Heart left ventricle (tissue), 16 donors: Measurements from ENCODE around the gene RTF1. TPM values are rescaled to one million over a fixed set of nuclear protein-coding genes. Genes with fewer than 3 reads are reported as not detected.

ENCODE experiments used
- ATAC-seq, 4 donors: fragments of 200-7000 bp; cut with Tn5 transposase; one replicate each; pipeline ENCODE4 v1.9.1; 2020 to 2022; ENCODE audit warnings: moderate library complexity in 4 of 4, mild to moderate bottlenecking in 3 of 4, moderate number of reproducible peaks in 1 of 4
- DNase-seq, 5 donors: peaks; one replicate each; pipeline ENCODE4 v3.0.0-alpha.2; 2020
- H3K27ac ChIP-seq, 12 donors: fragments of 200-600 bp; sonication (generic) in 4 of 12; one replicate each; pipeline versions ENCODE4 v1.5.0 to v1.8.0; 2016 to 2022; ENCODE audit warnings: mild to moderate bottlenecking in 2 of 12
- H3K27me3 ChIP-seq, 9 donors: fragments of 200-600 bp; sonication (generic) in 2 of 9; one replicate each; pipeline versions ENCODE4 v1.5.1 to v1.8.0; 2016 to 2022; ENCODE audit warnings: mild to moderate bottlenecking in 3 of 9
- H3K36me3 ChIP-seq, 9 donors: fragments of 200-600 bp; sonication (generic) in 2 of 9; one replicate each; pipeline versions ENCODE4 v1.5.0 to v1.8.0; 2018 to 2022; ENCODE audit warnings: mild to moderate bottlenecking in 2 of 9
- H3K4me1 ChIP-seq, 12 donors: fragments of 200-600 bp; sonication (generic) in 4 of 12; one replicate each; pipeline versions ENCODE4 v1.5.0 to v1.8.0; 2016 to 2022; ENCODE audit warnings: mild to moderate bottlenecking in 3 of 12
- H3K4me3 ChIP-seq, 12 donors: fragments of 200-600 bp; sonication (generic) in 4 of 12; one replicate each; pipeline versions ENCODE4 v1.5.0 to v1.8.0; 2017 to 2022; ENCODE audit warnings: mild to moderate bottlenecking in 9 of 12, moderate library complexity in 4 of 12
- H3K9me3 ChIP-seq, 12 donors: fragments of 200-600 bp; sonication (generic) in 4 of 12; one replicate each; pipeline versions ENCODE4 v1.5.0 to v1.8.0; 2016 to 2022; ENCODE audit warnings: mild to moderate bottlenecking in 1 of 12
- POLR2A ChIP-seq, 2 donors: fragments of 450-650 bp; IDR thresholded peaks; one replicate each; pipeline ENCODE4 v1.6.1; 2017; ENCODE audit warnings: antibody characterized with exemption in 2 of 2, mild to moderate bottlenecking in 2 of 2, moderate library complexity in 2 of 2
- WGBS, 4 donors: extraction: QIAGEN DNeasy Blood & Tissue Kit in 2 of 4; methylation state at CpG; one replicate each; pipeline versions ENCODE4 v1.1.5 to v1.1.7; 2013 to 2018; 5-methylcytosine and 5-hydroxymethylcytosine counted together
- intact Hi-C, 10 donors: fragments of 100-400 bp; cut with DNase I; formaldehyde crosslinking; loops; one replicate each; pipeline versions ENCODE4 v1.11.1 to v1.14.2; 2022
- polyA plus RNA-seq, 2 donors: library from polyadenylated mRNA; stranded (reverse); fragments of 200-250 nt; gene quantifications; one replicate each; pipeline ENCODE4 v1.2.3, GENCODE V29; 2013
- total RNA-seq, 9 donors: library from RNA; depleted of rRNA in 2 of 9; stranded (reverse); fragments of >200 nt in 2 of 9; fragmentation: NEBNext Ultra II Directional in 3 of 9; extraction: Animal tissue kit (Norgen Biotek cat#: 25700) in 3 of 9; gene quantifications; one replicate each; pipeline versions ENCODE4 v1.1.0 to v1.2.4, GENCODE V29; 2016 to 2023
- TF ChIP-seq, protein P1 (sequence below), 12 donors: fragments of 200-600 bp; sonication (generic) in 4 of 12; IDR thresholded peaks; one replicate each; pipeline versions ENCODE4 v1.5.0 to v1.8.0; 2018 to 2022; ENCODE audit warnings: antibody characterized with exemption in 12 of 12, mild to moderate bottlenecking in 5 of 12
- donor health status: ischemic (EF 13 %, LVEDD 7.1; RV severe dilation, severe dysfunction).
- donor health status: healthy with polysubstance abuse.
- donor health status: DM: no; HTN: yes; CAD: no.
- donor health status: DM: no; HTN: no; CAD: no.
- donor health status: ischemic (EF 25% LVEDD 6.9; RV normal size, moderate dysfunction).
- donor health status: ischemic (EF 25% LVEDD 5.7; RV mildly dilated, moderate dysfunction).
- donor health status: healthy.
- donor health status: DM: yes; HTN: yes; CAD: no.
- donor health status: ischemic (EF 35%, LVEDD 5.7; RV mildly dilated, moderate dysfunction).
- donor health status: nonischemic (EF 11% LVEDD 7.7; RV severe dilation, severe dysfunction).
- donor health status: DM: yes; HTN: yes; CAD: no.
- donor health status: PGD.
- donor health status: ischemic (EF 29% LVEDD 5.4; RV normal size, mild dysfunction).
- donor health status: nonischemic (EF 23%, LVEDD 6.1; RV moderate dilation, normal function).

The RTF1 gene
- total and polyA plus RNA-seq, 11 donors = 16.5 to 33.3 (median 26.6) TPM

DNA sequence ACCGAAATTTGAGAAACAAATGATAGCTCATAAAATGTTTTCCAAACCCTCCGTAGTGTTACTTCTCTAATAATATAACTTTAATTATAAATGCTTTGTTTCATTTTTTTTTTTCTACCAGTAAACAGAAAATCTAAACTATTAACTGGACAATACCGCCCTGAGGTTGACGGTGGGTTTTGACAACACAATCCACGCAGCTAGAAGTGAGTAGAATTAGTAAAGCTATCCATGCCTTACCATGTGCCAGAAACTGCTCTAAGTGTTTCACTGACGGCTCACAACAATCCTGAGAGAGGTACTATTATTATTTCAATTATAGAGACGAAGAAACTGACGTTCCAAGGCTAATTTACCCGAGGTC is 15.0 kb upstream of the RTF1 start:
- WGBS, 4 donors = 6 to 14% (median 9%) methylated on average over 9 of the region's 9 CpGs
- Histone ChIP-seq H3K4me3 (peak overlapping the region; percentile 64 to 99 (median 82)), H3K9me3 (no peaks in the 10 kb centered on the region), H3K27me3 (no peaks in the 10 kb centered on the region), H3K36me3 (peaks cover 0 to 3% (median 0%) of the 10 kb centered on the region in 9 donors), H3K27ac (peak overlapping the region; percentile 1 to 93 (median 84)), H3K4me1 (peaks cover 0 to 17% (median 7%) of the 10 kb centered on the region in 12 donors)
- intact Hi-C loops = loop anchor here in 1 of 10 donors (2.0 kb wide), 1 partner anchor 15 kb away; the partner anchor contains the start of gene RTF1
- TF ChIP-seq POLR2A (IDR thresholded peaks at IDR 0.05) = no peak
- TF ChIP-seq, protein P1, sequence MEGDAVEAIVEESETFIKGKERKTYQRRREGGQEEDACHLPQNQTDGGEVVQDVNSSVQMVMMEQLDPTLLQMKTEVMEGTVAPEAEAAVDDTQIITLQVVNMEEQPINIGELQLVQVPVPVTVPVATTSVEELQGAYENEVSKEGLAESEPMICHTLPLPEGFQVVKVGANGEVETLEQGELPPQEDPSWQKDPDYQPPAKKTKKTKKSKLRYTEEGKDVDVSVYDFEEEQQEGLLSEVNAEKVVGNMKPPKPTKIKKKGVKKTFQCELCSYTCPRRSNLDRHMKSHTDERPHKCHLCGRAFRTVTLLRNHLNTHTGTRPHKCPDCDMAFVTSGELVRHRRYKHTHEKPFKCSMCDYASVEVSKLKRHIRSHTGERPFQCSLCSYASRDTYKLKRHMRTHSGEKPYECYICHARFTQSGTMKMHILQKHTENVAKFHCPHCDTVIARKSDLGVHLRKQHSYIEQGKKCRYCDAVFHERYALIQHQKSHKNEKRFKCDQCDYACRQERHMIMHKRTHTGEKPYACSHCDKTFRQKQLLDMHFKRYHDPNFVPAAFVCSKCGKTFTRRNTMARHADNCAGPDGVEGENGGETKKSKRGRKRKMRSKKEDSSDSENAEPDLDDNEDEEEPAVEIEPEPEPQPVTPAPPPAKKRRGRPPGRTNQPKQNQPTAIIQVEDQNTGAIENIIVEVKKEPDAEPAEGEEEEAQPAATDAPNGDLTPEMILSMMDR (IDR thresholded peaks at IDR 0.05) = no peak
- ATAC-seq (peak in 3 of 4 donors; percentile 10 to 23 (median 19)), DNase-seq (no peak)

DNA sequence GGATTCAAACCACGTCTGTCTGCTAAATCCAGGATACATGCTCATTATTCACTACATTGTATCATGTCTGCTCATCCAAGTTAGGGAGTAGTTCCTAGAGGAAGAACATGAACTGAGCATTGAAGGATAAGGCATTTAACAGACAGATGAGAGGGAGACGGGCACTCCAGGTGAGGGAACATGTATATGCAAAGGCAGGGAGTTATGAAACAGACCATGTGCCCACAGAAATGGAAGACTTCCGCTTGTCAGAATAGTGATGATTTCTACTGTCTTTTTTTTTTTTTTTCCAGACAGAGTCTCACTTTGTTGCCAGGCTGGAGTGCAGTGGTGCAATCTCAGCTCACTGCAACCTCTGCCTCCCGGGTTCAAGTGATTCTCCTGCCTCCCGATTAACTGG is 9.6 kb upstream of the RTF1 start:
- H3K27ac ChIP-seq = no peak overlapping the region
- no peak overlapping the region for H3K4me3 ChIP-seq
- no peaks in the 10 kb centered on the region for H3K27me3 ChIP-seq
- H3K9me3 ChIP-seq = no peaks in the 10 kb centered on the region
- WGBS, 4 donors = 81 to 86% (median 84%) methylated on average over 5 of the region's 5 CpGs
- ATAC-seq = no peak
- no peak for DNase-seq
- no peaks in the 10 kb centered on the region for H3K36me3 ChIP-seq
- intact Hi-C loops = no loop called here
- TF ChIP-seq POLR2A (IDR thresholded peaks at IDR 0.05) = no peak
- TF ChIP-seq, protein P1 (IDR thresholded peaks at IDR 0.05) = no peak
- peaks cover 0 to 9% (median 2%) of the 10 kb centered on the region in 12 donors for H3K4me1 ChIP-seq

DNA sequence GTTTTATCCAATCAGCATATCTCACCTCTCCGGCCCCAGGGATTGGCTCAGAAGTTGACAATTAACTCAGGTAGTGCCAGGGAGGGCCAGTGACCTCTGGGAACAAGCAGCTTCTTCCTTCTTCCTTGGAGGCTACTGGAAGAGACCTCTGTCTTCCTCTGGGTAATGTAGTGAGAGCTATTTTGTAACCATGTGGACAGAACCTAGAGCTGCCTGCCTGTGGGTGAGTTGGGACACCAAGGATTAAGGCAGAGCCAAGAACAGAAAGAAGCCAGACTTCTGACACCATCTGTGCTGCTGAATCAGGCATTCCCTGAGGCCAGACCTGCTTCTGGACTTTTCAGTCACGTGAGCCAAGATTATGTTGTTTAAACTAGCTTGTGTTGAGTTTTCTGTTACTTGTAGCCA is 8.7 kb upstream of the RTF1 start:
- TF ChIP-seq, protein P1 (IDR thresholded peaks at IDR 0.05) = no peak
- TF ChIP-seq POLR2A (IDR thresholded peaks at IDR 0.05) = no peak
- H3K9me3 ChIP-seq = no peaks in the 10 kb centered on the region
- peak in 1 of 4 donors; percentile 54 for ATAC-seq
- H3K36me3 ChIP-seq = no peaks in the 10 kb centered on the region
- DNase-seq = no peak
- intact Hi-C loops = no loop called here
- H3K27ac ChIP-seq = no peak overlapping the region
- 71 to 81% (median 74%) methylated on average over 2 of the region's 2 CpGs for WGBS, 4 donors
- H3K4me3 ChIP-seq = no peak overlapping the region
- peaks cover 0 to 4% (median 0%) of the 10 kb centered on the region in 12 donors for H3K4me1 ChIP-seq
- no peaks in the 10 kb centered on the region for H3K27me3 ChIP-seq

DNA sequence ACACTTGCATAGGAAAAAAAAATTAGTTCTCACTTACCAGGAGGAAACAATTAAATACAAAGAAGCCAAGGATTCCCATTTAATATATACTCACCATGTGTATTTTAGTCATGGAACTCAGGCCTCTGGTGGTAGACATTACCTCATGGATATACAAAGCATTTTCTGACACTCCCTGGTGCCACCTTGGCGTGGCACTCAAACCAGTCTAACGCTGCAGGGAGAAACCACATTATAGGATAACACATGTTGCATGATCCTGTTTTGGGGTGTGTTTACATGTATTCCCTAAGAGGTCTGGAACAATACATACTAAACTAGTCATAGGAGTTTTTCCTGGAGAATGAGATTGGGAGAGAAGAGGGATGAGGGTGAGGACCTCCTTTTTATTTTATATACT is 5.9 kb upstream of the RTF1 start:
- WGBS, 4 donors = 82 to 89% (median 86%) methylated on average over 2 of the region's 2 CpGs
- no peak overlapping the region for H3K27ac ChIP-seq
- H3K4me1 ChIP-seq = peaks cover 0 to 10% (median 6%) of the 10 kb centered on the region in 12 donors
- H3K36me3 ChIP-seq = no peaks in the 10 kb centered on the region
- ATAC-seq (no peak), DNase-seq (no peak)
- intact Hi-C loops = no loop called here
- no peaks in the 10 kb centered on the region for H3K27me3 ChIP-seq
- no peak for TF ChIP-seq POLR2A (IDR thresholded peaks at IDR 0.05)
- TF ChIP-seq, protein P1 (IDR thresholded peaks at IDR 0.05) = no peak
- H3K9me3 ChIP-seq = no peaks in the 10 kb centered on the region
- no peak overlapping the region for H3K4me3 ChIP-seq
